DOHH2 (cell line): ENCODE measurements around the gene TMPRSS9.

Experiments
- CTCF ChIP-seq: fragments of 200-600 bp; sonication (generic); IDR thresholded peaks from one replicate; pipeline ENCODE4 v1.5.1; 2014; ENCODE audit warnings: antibody characterized with exemption, mild to moderate bottlenecking, low read depth, low read length; ENCODE audit not compliant: poor library complexity, severe bottlenecking
- EZH2phosphoT487 ChIP-seq: fragments of 200-600 bp; sonication (generic); IDR thresholded peaks from 2 replicates; pipeline ENCODE4 v1.6.1; 2017; ENCODE audit warnings: borderline replicate concordance, mild to moderate bottlenecking, antibody characterized with exemption, low read length, moderate library complexity, mixed read lengths

GRCh38 chr19:2425622-2426581, 65.8 kb downstream of the TMPRSS9 start:
- TF ChIP-seq CTCF (no peak), EZH2phosphoT487 (no peak)
